ENCODE data around the gene CCDC146. TPM values are rescaled to one million over a fixed set of nuclear protein-coding genes. Genes with fewer than 3 reads are reported as not detected.
"Not testable (repeated sequence)": the region's sequence is repeated elsewhere in the genome, so short reads cannot be mapped to it uniquely, and the experiment has no call there.

Gene CCDC146
- total RNA-seq, 1 experiment from 2014 or later: 0.72 TPM

GRCh38 chr7:77157446-77157845 lies 35.0 kb downstream of the CCDC146 start:
- H3K9me3 Mint-ChIP-seq: peaks cover 0 to 2% of the 10 kb centered on the region in 2 experiments; a peak in 2 of 5 replicates
- no CpG with 5 or more reads among the region's 1 CpG for WGBS (ENCODE audit: extremely low coverage, insufficient read length, low lambda C conversion rate)
- Histone ChIP-seq H3K23ac (ENCODE audit: insufficient read length, low read depth, low read length) (no peak overlapping the region), H3K4me2 (ENCODE audit: insufficient read depth, insufficient read length, low read length) (no peak overlapping the region), H3T11ph (ENCODE audit: low read length) (no peak overlapping the region), H3K79me2 (ENCODE audit: insufficient read depth, low read length) (no peaks in the 10 kb centered on the region), H3K27ac (ENCODE audit: insufficient read length, low read depth, low read length) (no peak overlapping the region), H4K5ac (ENCODE audit: insufficient read length, low read depth, low read length) (no peak overlapping the region), H4K8ac (replicated peaks; ENCODE audit: insufficient read length, low read depth, low read length) (no peak overlapping the region), H2BK20ac (ENCODE audit: low read depth, low read length, poor library complexity, severe bottlenecking) (no peak overlapping the region), H3K9ac (ENCODE audit: extremely low read depth, insufficient read length, low read length) (no peak overlapping the region), H3K14ac (ENCODE audit: insufficient read depth, low read length) (no peak overlapping the region), H2AFZ (ENCODE audit: low read length) (no peak overlapping the region), H3K23me2 (ENCODE audit: insufficient read length, low read depth, low read length, poor library complexity, severe bottlenecking) (no peaks in the 10 kb centered on the region), H2BK15ac (ENCODE audit: low read depth, low read length) (no peak overlapping the region), H3K18ac (ENCODE audit: insufficient read length, low read depth, low read length) (no peak overlapping the region), H3K27me3 (ENCODE audit: insufficient read depth, low read length) (no peaks in the 10 kb centered on the region), H4K20me1 (ENCODE audit: control insufficient read depth, insufficient read depth, insufficient read length) (no peaks in the 10 kb centered on the region), H3K9me3 (ENCODE audit: control insufficient read depth, low read depth, low read length) (no peaks in the 10 kb centered on the region), H3K79me1 (ENCODE audit: insufficient read depth, low read depth, low read length, poor library complexity, severe bottlenecking) (no peaks in the 10 kb centered on the region), H2AK5ac (ENCODE audit: insufficient read length, low read length) (no peak overlapping the region), H2BK120ac (ENCODE audit: low read depth, low read length, poor library complexity, severe bottlenecking) (no peak overlapping the region), H4K91ac (ENCODE audit: insufficient read length, low read depth, low read length) (no peak overlapping the region), H2BK5ac (ENCODE audit: insufficient read length, low read length) (no peak overlapping the region), H3K4me1 (ENCODE audit: insufficient read depth, low read length) (no peaks in the 10 kb centered on the region), H3K4ac (ENCODE audit: low read depth, low read length) (no peak overlapping the region), H3K56ac (ENCODE audit: insufficient read length, low read depth, low read length) (no peak overlapping the region), H2BK12ac (ENCODE audit: insufficient read length, low read depth, low read length) (no peak overlapping the region)
- no peaks in the 10 kb centered on the region for H3K27me3 Mint-ChIP-seq (ENCODE audit: low read depth)
- TF ChIP-seq CTCF (conservative IDR thresholded peaks at IDR 0.05): no peak
- no peak overlapping the region for H3K27ac Mint-ChIP-seq
- H3K36me3 Mint-ChIP-seq (ENCODE audit: insufficient read depth in 1 of 3, low read depth in 3 of 3): no peaks in the 10 kb centered on the region
- H3K4me3 Mint-ChIP-seq: no peak overlapping the region
- DNase-seq: no peak
- no peaks in the 10 kb centered on the region for H3K4me1 Mint-ChIP-seq

GRCh38 chr7:77171073-77171472 lies 48.7 kb downstream of the CCDC146 start:
- not testable (repeated sequence) for H3K4me1 ChIP-seq (ENCODE audit: insufficient read depth, low read length)

More at GRCh38 chr7:77171073-77171472, 48.7 kb downstream of the CCDC146 start:
- H3K23ac ChIP-seq (ENCODE audit: insufficient read length, low read depth, low read length); H3K9me3 Mint-ChIP-seq; DNase-seq; H3K27ac Mint-ChIP-seq; H2BK5ac ChIP-seq (ENCODE audit: insufficient read length, low read length); H3K4me1 Mint-ChIP-seq; H3K14ac ChIP-seq (ENCODE audit: insufficient read depth, low read length); H3K23me2 ChIP-seq (ENCODE audit: insufficient read length, low read depth, low read length, poor library complexity, severe bottlenecking); H3K4me3 Mint-ChIP-seq; H3K18ac ChIP-seq (ENCODE audit: insufficient read length, low read depth, low read length); H2BK20ac ChIP-seq (ENCODE audit: low read depth, low read length, poor library complexity, severe bottlenecking); H4K91ac ChIP-seq (ENCODE audit: insufficient read length, low read depth, low read length); H3K27me3 Mint-ChIP-seq (ENCODE audit: low read depth); H3K27me3 ChIP-seq (ENCODE audit: insufficient read depth, low read length); H3K56ac ChIP-seq (ENCODE audit: insufficient read length, low read depth, low read length); H4K8ac ChIP-seq (replicated peaks; ENCODE audit: insufficient read length, low read depth, low read length); H4K5ac ChIP-seq (ENCODE audit: insufficient read length, low read depth, low read length); H2BK12ac ChIP-seq (ENCODE audit: insufficient read length, low read depth, low read length); H3K79me2 ChIP-seq (ENCODE audit: insufficient read depth, low read length); H3K4me2 ChIP-seq (ENCODE audit: insufficient read depth, insufficient read length, low read length); H2BK120ac ChIP-seq (ENCODE audit: low read depth, low read length, poor library complexity, severe bottlenecking); H3K4ac ChIP-seq (ENCODE audit: low read depth, low read length); H3T11ph ChIP-seq (ENCODE audit: low read length); H3K9ac ChIP-seq (ENCODE audit: extremely low read depth, insufficient read length, low read length); H2AFZ ChIP-seq (ENCODE audit: low read length); H3K79me1 ChIP-seq (ENCODE audit: insufficient read depth, low read depth, low read length, poor library complexity, severe bottlenecking); H3K27ac ChIP-seq (ENCODE audit: insufficient read length, low read depth, low read length); H3K36me3 Mint-ChIP-seq (ENCODE audit: insufficient read depth in 1 of 3, low read depth in 3 of 3); H4K20me1 ChIP-seq (ENCODE audit: control insufficient read depth, insufficient read depth, insufficient read length); H3K9me3 ChIP-seq (ENCODE audit: control insufficient read depth, low read depth, low read length); H2BK15ac ChIP-seq (ENCODE audit: low read depth, low read length); H2AK5ac ChIP-seq (ENCODE audit: insufficient read length, low read length): not testable (repeated sequence)
- no CpG with 5 or more reads among the region's 4 CpGs for WGBS (ENCODE audit: extremely low coverage, insufficient read length, low lambda C conversion rate)

Measured in H9 (cell line).